NCI-H1417 treated with DMSO at 0.1 percent for 48 hours (cell line): ENCODE results near the gene DLG2.

Experiments
- DNase-seq: peaks from one replicate; lab custom pipeline; 2025; lab: John Stamatoyannopoulos, UW

Gene DLG2

DNA sequence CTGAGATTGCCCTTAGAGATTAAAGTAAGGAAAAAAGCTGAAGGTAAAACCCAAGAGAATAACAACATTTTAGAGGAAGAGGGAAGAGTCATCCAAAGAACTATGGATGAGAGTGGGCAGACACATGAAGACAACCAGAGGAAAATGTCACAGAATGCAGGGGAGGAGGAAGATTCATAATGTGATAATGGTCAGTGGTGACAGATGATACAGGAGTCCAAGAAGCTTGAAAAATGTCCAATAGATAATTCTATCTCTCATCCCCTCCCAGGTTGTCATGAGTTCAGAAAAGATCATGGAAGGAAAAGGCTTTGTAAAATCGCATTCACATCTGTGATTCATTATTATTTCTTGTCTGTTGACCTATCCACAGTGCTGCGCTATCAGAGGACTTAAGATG lies 2058.6 kb downstream of the DLG2 start:
- no peak for DNase-seq

- no peak for DNase-seq
Measured at GRCh38 chr11:83566950-83567349, 2060.2 kb downstream of the DLG2 start.

GRCh38 chr11:83564870-83565269 lies 2062.3 kb downstream of the DLG2 start:
- DNase-seq = no peak

DNA sequence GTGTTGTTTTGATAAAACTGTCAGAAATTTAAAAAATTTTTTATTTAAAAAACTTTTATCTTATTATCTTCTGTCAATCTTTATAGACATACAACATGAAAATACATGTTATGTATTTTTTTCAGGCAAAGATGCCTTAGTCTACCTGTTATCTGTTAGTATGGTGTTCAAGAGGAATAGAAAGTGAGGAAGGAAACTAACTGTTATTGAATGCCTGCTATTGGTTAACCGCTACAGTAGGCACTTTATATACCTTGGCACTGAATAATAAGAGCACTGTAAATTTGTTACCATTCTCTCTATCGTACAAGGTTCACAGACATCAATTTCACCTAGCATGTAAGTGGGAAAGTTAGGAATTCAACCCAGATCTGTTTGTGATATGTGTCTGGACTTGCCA lies 2068.9 kb downstream of the DLG2 start:
- DNase-seq = no peak

DNA sequence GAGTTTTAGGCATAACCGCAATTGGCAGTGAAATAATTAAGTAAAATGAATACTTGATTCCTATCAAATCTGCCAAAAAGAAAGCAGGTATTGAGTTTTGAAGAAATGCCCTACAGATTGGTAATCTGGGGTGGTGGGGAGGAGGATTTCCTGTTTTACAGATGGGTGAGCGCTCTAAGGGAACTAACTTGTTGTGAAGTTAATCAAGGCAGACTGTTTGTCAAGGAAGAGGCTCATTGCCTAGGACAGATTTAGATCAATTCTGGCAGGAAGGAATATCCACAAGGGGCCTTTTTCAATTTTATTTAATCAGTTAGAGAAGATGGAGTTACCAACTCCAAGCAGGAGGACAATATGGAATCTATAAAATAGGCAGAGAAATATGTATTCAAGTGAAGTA lies 2069.5 kb downstream of the DLG2 start:
- no peak for DNase-seq

GRCh38 chr11:83554876-83555275 lies 2072.3 kb downstream of the DLG2 start:
- DNase-seq = no peak

DNA sequence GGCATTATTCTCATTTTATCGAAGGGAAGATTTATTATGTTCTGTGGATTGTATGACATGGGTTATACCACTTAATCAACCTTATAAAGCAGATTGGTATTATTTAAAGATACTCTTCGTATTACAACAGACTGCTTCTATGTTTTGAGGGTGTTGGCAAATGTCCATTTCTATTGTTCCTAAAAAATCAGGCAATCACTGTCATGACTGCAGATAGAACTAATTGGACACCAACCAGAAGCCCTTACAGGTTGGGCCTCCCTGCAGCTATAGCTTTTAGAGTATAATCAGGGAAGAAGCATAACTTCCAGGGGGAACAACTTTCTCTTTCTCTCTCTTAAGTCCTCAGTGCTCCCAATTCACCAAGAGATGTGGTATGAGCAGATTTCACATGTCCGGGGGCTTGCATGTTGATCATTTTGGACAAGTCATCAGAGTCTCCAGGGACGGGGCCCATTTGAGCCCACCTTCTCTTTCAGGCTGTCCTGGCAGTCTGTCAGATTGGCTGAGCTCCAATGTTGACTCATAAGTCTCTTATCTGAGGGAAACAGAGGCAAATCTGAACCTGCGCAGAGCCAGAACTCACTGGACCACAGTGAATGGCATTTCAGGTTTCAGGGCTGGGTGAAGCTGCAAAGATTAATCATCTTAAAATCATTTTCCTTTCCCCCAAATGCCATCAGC lies 2077.0 kb downstream of the DLG2 start:
- DNase-seq = no peak

DNA sequence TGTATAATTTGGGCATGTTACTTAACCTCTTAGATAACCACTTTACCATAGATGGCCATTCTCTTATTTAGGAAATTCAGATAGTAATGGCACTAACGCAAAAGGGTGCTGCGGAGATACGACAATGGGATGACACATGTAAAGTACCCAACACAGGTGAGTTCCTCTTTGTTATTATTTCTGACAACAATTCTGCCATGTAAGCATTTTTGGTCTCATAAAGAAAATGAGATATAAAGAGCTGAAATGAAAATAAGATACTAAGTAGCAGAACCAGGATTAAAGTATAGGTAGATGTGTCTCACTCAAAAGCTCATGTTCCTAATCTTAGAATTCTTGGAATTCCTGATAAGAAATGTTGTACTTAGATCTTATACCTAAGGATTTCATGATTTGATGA lies 2080.8 kb downstream of the DLG2 start:
- no peak for DNase-seq

DNA sequence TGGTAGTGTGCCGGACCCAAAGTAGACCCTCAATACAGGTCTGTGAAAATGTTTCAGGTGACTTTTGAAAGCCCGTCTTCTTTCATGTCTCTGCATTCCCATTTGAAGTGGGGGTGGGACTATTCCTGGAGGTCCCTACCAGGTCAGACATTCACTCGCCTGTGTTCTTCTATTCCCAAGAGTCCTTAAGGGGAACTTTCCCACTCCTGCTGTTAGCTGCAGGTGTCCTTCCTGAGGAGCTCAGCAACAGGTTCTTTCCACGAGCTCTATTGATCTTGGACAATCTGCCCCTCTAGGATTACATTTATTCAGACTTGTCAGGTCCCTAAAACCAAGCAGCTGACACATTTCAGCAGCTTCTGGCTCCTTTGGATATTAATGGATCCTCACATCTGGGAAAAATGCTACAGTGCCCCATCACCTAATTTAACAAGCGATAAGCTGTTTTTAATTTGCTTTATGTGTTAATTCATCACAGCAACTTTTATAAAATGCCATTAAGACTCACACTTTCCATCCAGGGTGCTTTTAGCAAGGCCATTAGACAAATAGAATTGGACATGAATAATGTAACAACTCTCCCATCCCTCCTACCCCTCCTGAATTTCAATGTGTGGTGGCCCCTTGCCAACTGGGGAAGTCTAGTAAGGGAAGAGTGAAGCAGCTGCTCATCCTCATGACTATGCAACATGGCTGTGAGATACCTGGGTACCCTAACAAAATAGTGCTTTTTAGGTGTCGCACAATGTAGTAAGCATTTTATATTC lies 2081.5 kb downstream of the DLG2 start:
- DNase-seq = no peak

DNA sequence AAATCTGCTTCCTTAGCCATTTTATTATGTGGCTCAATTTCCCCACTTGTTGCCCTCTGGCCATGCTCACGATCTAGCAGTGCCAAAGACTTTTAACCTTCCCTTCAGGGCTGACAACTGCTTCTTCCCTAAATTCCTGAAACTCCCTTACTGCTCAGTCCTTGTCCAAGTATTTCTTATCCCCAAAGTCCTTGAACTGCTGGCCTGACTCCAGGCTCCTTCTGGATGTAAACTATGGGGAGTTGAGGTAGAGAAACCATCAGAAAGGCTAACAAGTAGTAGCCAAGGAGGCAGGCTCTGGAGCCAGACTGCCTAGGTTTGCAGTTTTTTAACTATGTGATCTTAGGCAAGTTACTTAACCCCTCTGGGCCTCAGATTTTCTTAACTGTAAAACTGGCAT lies 2082.3 kb downstream of the DLG2 start:
- DNase-seq = no peak

DNA sequence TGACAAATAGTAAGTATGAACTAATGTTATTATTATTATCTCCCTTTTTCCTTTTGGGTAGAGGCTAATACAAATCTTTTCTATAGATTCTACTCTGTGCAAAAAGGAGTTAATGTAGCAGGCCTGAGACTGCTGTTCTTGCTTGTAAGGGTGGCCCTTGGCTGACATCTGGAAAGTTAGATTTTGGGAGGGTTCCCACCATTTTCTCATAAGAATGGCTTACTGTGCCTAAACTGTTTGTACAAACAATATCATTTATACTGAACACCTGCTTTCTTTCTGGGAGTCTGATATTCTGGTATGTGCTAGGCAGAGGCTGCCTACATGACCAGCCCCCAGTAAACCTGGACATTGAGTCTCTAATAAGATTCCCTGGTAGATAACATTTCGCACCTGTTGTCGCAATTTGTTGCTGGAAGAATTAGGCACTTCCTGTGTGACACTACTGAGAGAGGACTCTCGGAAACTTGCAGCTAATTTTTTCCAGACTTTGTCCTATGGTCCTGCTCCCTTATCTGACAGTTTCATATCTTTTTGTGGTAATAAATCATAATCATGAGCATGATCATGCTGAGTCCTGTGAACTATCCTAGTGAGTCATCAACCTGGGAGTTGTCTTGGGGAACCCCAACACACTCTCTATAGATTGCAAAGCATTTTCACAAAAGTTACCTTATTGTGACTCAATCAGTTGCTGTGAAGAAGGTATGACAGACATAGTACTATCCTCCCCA lies 2083.3 kb downstream of the DLG2 start:
- no peak for DNase-seq

GRCh38 chr11:83542861-83543260 lies 2084.3 kb downstream of the DLG2 start:
- DNase-seq = peak; percentile 15

GRCh38 chr11:83540728-83541127 lies 2086.4 kb downstream of the DLG2 start:
- DNase-seq = no peak

- DNase-seq = no peak
Measured at GRCh38 chr11:83540112-83540675, 2086.9 kb downstream of the DLG2 start.

DNA sequence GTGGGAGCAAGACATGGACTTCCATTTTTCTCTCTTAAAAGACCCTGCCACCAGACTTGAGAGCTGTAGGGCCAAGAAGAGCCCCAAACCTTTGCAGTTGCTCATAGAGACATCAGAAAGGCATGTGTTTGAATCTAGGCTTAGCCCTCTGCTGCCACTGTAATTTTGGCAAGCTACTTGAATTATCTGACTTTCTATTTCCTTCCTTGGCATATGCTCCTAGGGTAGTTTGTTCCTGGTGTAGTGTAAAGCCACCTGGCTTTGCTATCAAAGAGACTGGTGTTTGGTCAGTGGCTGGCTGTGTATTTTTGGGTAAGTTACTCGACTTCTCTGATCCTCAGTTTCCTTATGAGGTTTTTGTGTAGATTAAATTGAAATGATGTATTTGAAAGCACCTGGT lies 2088.9 kb downstream of the DLG2 start:
- no peak for DNase-seq

DNA sequence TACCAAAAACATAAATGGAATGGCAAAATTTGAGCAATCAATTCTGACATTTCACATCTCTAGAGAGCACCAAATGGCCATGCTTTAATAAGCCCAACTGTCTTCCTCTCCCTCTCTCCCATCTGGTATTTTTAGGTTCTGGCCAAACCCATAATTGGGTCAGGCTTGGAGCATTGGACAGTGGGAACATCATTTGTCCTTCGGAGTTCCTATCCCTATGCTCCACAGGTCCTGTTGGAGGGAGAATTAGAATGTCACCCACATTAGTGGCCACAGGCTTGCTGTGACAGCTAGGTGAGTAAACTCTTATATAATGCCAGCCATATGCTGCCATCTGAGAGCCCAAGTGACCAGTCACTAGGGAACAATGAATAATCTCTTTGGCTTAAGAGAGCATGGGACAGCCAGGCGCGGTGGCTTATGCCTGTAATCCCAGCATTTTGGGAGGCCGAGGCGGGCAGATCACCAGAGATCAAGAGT lies 2090.0 kb downstream of the DLG2 start:
- no peak for DNase-seq

DNA sequence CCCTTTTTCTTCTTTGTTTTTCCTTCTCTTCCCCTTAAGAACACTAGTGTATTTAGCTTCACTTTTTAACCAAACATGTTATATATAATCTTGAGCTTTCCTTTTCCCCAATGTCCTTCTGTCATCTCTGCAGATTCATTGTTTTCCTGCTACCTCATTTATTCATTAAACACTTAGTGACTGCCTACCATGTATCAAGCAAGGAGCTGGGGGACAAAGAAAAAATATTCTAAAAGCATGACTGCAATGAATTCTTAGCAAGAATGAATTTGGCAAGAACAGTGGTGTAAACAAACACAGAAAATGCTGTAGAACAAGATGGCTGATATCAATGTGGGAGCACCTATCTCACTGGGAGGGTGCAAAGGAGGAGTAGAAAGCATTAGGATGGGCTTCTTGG lies 2094.0 kb downstream of the DLG2 start:
- no peak for DNase-seq

DNA sequence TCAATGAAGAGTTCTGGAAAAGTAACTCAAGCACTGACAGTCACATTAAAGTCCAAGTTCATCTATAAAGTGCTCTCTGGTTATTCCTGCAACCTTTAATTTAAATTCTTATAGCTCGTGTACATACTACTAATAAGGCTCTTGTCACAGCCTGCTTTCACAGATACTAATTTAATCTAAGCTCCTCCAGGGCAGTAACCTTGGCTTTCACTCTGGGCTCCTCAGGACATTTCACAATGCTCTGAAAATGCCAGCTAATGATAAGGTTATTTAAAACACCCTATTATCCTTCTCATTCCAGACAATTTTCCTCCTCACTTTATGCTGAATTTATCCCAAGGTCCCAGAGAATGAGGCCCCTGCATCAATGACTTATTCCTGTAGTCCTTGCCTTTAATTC lies 2098.3 kb downstream of the DLG2 start:
- DNase-seq = no peak

DNA sequence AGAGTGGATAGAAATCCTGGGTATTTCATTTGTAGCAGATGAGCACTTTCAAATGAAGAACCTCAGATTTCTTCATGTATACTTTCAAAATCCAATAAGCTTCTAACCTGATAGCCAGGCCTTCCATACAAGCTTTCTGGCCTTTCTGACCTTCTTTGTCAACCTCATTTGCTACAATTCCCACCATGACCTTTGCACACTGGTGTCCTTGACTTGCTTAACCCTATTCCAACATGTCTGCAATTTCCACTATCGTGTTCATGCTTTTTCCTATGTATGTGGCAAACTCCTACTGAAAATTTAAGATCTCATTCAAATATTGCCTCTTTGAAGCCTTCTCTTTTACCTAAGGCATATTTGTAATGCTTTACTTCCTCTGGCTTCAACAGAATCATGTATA lies 2098.9 kb downstream of the DLG2 start:
- no peak for DNase-seq

DNA sequence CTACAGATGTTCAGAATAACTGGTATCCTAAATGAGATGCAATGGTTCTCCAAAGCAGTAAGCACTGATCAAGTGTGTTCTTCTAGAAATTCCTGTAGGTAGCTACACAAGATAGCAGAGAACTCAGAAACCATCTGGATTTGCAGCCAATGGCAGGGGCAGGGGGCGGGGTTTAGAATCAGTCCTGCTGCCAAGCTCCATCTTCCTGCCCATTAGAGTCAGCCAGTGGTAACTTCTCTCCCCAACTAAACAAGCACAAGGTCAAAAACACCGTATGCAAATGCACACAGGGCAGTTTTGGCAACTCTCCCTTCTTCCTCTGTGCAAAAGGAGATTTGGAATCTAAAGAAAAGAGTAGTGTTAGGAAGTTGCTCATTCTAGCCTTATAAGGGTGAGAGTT lies 2103.5 kb downstream of the DLG2 start:
- DNase-seq = no peak

GRCh38 chr11:83522911-83523310 lies 2104.2 kb downstream of the DLG2 start:
- DNase-seq = no peak
